ENCODE results near the gene PI4K2B.
"Not testable (repeated sequence)": the region's sequence is repeated elsewhere in the genome, so short reads cannot be mapped to it uniquely, and the experiment has no call there.

PI4K2B gene

GRCh38 chr4:25308306-25308705 is 74.5 kb downstream of the PI4K2B start:
- no peak for DNase-seq

- no peak for DNase-seq
Observed at GRCh38 chr4:25308761-25309160, 74.9 kb downstream of the PI4K2B start.

- no peak for DNase-seq
Observed at GRCh38 chr4:25310066-25310802, 76.4 kb downstream of the PI4K2B start.

GRCh38 chr4:25310803-25311166 is 77.0 kb downstream of the PI4K2B start:
- DNase-seq = no peak

GRCh38 chr4:25312496-25313200 is 78.8 kb downstream of the PI4K2B start, which contains the start of gene ZCCHC4:
TSS of gene ZCCHC4 (plus strand) at chr4:25312774. CDS start at chr4:25312810, 36 bp downstream.
- DNase-seq = peak; percentile 86

GRCh38 chr4:25313201-25313895 is 79.5 kb downstream of the PI4K2B start:
- no peak for DNase-seq

- DNase-seq = no peak
Observed at GRCh38 chr4:25320336-25320735, 86.5 kb downstream of the PI4K2B start.

GRCh38 chr4:25320773-25321172 is 86.9 kb downstream of the PI4K2B start:
- DNase-seq = no peak

GRCh38 chr4:25321703-25322102 is 87.9 kb downstream of the PI4K2B start:
- DNase-seq = no peak

GRCh38 chr4:25328463-25328862 is 94.6 kb downstream of the PI4K2B start:
- not testable (repeated sequence) for DNase-seq
